Measurements from ENCODE around the gene SLC49A3.
"Not testable (repeated sequence)": the region's sequence is repeated elsewhere in the genome, so short reads cannot be mapped to it uniquely, and the experiment has no call there.

SLC49A3 gene

GRCh38 chr4:674172-675035 lies 14.5 kb downstream of the SLC49A3 start, which contains the start of the genes ATP5ME and MYL5:
Gene ATP5ME (minus strand): TSS chr4:674276. CDS start chr4:674247, 29 bp downstream.
Gene MYL5 (plus strand): TSS chr4:674542. CDS start chr4:678027, 3,485 bp downstream.
- TF ChIP-seq CTCF (IDR thresholded peaks at IDR 0.05; ENCODE audit: low read length, missing control alignments) = peak; percentile 43
- peak; percentile 97 for DNase-seq (ENCODE audit: low read depth)
- peak within 1 kb of the TSS; percentile 81 for H3K4me3 ChIP-seq (replicated peaks; ENCODE audit: low read depth, low read length)

GRCh38 chr4:673349-674091 lies 15.4 kb downstream of the SLC49A3 start:
- H3K4me3 ChIP-seq (replicated peaks; ENCODE audit: low read depth, low read length) = peak overlapping the region; percentile 81
- no peak for TF ChIP-seq CTCF (IDR thresholded peaks at IDR 0.05; ENCODE audit: low read length, missing control alignments)
- no peak for DNase-seq (ENCODE audit: low read depth)

- no peak overlapping the region for H3K4me3 ChIP-seq (replicated peaks; ENCODE audit: low read depth, low read length)
- DNase-seq (ENCODE audit: low read depth) = no peak
- no peak for TF ChIP-seq CTCF (IDR thresholded peaks at IDR 0.05; ENCODE audit: low read length, missing control alignments)
Observed at GRCh38 chr4:671769-672168, 17.2 kb downstream of the SLC49A3 start.

GRCh38 chr4:669806-670559 lies 19.0 kb downstream of the SLC49A3 start:
- DNase-seq (ENCODE audit: low read depth); H3K4me3 ChIP-seq (replicated peaks; ENCODE audit: low read depth, low read length): not testable (repeated sequence)

GRCh38 chr4:668219-668618 lies 20.7 kb downstream of the SLC49A3 start:
- not testable (repeated sequence) for H3K4me3 ChIP-seq (replicated peaks; ENCODE audit: low read depth, low read length); DNase-seq (ENCODE audit: low read depth)

GRCh38 chr4:667545-667925 lies 21.4 kb downstream of the SLC49A3 start:
- no peak for TF ChIP-seq CTCF (IDR thresholded peaks at IDR 0.05; ENCODE audit: low read length, missing control alignments)
- H3K4me3 ChIP-seq (replicated peaks; ENCODE audit: low read depth, low read length) = no peak overlapping the region
- DNase-seq (ENCODE audit: low read depth) = no peak

- no peak for TF ChIP-seq CTCF (IDR thresholded peaks at IDR 0.05; ENCODE audit: low read length, missing control alignments)
- H3K4me3 ChIP-seq (replicated peaks; ENCODE audit: low read depth, low read length) = no peak overlapping the region
- no peak for DNase-seq (ENCODE audit: low read depth)
Observed at GRCh38 chr4:666822-667544, 22.0 kb downstream of the SLC49A3 start.

All from fibroblast of pulmonary artery (primary cell).